SKM-1 treated with dmso at 0.1 percent for 144 hours (cell line): Measurements from ENCODE around the gene TLR4.

Experiments
- DNase-seq: peaks from one replicate; lab custom pipeline; 2025; ENCODE audit not compliant: unreplicated experiment; lab: John Stamatoyannopoulos, UW

TLR4 gene

GRCh38 chr9:117742131-117742530, 37.9 kb downstream of the TLR4 start:
- DNase-seq, result no peak

DNA sequence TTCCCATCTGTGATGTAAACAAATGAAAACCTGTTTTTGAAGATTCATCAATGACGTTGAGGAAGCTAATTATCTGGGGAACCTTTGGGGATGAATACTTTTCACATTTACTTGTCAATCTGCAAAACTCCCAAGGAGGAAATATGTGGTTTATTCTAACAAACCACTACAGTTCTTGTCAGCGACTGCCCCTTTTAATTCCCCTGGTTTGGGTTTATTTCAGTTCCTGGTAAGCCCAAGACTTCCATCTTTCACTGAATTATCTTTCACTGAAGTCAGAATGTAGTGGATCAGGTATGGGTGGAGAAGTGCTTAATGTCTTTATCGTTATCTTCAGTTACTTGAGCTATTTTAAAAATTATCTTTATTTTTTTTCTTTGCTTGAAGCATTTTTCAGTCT, 40.2 kb downstream of the TLR4 start:
- DNase-seq, result no peak

DNA sequence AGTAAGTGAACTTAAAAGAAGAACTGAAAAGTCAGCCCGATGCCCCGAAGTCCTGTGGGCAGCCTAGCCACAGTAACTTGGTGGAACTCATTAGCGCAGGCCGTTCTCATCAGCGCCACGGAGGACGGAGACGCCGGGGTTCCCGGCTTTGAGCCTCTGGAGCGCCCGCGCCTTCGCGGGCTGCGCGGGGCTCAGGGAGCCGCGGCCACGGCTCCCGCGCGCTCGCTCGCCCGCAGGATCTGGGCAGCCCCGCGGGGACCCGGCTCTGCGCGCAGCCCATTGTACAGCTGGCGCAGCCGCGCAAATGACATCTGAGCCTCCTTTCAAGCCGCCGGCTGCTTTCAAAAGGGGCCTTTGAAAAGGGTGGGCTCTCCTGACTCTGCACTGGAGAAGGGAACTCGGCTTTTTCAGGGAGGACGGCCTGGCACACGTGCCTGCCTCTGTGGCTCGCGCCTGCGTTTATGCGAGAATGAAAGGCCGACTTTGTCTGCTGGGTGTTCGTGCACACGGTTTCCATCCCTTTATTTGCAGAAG, 40.7 kb downstream of the TLR4 start:
- no peak for DNase-seq

GRCh38 chr9:117745598-117745997, 41.4 kb downstream of the TLR4 start:
- DNase-seq, result no peak

DNA sequence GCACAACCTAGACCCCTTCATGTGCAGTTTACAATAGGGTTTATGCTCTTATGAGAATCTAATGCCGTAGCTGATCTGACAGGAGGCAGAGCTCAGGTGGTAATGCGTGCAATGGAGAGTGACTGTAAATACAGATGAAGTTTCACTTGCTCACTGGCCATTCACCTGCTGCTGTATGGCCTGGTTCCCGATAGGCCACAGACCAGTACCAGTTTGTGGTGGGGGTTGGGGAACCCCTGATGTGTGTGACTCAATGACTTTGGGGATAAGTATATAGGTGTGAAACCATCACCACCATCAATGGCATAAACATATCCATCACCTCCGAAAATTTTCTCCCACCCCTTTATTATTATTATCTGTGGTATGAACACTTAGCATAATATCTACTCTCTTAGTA, 42.1 kb downstream of the TLR4 start:
- DNase-seq, result no peak

DNA sequence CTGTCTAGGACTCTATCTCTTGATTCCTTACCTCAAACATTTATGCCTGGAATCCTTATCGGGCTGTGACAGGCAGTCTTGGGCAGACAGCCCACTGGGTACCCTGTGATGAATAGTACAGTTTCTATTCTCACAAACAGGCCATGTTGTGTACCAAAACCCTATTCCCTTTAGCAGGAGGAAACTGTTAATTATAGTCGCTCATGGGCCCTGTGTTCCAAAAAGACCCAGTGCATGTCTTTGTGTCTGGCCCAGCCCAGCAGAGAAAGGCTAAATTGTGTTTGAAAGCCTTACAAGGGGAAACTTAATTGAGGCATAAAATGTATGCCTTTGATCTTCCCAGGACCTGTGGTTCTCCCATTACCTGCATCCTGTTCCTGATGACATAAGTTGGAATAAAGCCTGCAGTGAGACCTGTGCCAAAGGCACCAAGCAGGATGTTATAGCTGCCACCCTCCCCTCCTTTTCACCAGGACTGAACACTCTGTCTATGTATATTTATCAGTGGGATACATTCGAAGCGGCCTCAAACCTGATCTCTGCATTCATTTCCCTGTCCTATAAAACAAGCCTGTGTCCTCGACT, 43.3 kb downstream of the TLR4 start:
- no peak for DNase-seq

DNA sequence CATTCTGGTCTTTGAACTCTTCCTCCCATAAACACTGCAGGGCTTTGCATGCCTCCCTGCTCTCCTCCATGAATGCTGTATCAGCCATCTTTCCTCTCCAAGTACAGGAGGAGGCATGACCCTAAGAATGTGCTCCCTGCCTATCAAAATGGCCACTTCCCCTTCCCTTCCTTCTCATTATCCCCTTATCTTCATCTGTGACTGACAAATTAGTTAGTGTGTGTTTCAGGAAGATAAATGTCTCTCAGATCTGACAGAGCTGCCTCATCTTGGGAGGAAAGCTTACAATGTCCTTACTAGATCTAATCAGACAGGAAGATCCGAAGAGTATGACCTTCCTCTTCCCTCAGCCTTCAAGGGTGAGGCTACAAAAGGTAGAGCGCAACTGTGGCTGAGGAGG, 46.2 kb downstream of the TLR4 start:
- DNase-seq, result no peak

- no peak for DNase-seq
Observed at GRCh38 chr9:117752894-117753293, 48.7 kb downstream of the TLR4 start.

DNA sequence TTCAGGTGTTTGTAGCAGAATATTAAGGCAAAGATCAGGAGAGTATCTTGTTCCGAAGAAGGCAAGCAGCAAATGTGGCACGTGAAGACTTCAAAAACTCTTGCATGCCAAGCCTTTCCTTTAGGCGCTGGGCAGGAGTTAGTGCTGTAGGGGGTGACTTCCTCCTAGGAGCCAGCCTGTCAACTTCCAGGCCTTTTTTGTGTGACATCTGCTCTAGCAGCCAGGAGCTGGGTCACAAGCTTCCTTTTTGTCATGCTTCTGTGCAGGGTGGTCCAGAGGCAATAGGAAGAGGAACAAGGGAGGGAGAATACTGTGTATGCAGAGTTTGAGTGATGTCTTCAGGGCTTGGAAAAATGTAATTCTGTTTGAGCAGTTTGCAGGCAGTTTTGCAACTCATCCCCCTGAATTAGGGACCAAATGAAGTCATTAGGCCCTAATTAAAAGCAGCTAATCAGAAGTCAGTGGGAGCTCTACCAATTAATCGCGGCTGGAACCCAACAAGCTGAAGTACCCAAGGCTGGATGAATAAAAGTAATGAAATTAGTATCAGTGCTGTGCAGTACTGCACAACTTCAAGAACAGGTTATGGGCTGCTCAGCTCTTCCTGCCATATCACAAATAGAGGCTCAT, 53.5 kb downstream of the TLR4 start:
- no peak for DNase-seq

GRCh38 chr9:117763314-117763713, 59.1 kb downstream of the TLR4 start:
- no peak for DNase-seq

DNA sequence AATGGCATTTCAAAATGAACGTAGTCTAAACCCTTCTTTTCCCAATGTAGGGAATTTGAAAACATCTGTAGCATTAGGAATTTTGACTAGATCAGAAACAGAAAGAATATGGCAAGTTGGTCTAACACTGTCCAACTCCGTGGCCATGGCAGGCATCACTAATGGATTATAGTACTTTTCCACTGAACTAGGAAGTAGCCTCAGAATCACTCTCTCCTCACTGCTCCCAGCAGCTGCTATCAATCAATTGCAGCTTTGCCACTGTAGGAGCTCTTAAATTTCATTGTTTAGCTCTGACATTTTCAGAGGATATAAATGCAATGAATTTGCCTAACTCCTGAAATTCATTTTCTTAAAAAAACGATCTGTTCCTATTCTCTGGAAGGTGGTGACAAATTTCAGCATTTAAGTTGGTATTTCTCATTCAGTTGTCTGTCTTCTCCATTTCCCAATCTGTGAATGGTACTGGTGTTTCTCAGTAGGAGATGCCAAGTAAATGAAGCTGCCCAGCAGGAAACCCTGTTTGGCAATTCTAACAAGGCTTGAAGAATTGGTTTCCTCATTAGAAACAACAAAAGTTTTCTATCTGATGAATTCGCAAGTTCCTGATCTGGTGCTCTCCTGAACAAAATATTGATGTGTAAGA, 64.7 kb downstream of the TLR4 start:
- DNase-seq, result no peak

DNA sequence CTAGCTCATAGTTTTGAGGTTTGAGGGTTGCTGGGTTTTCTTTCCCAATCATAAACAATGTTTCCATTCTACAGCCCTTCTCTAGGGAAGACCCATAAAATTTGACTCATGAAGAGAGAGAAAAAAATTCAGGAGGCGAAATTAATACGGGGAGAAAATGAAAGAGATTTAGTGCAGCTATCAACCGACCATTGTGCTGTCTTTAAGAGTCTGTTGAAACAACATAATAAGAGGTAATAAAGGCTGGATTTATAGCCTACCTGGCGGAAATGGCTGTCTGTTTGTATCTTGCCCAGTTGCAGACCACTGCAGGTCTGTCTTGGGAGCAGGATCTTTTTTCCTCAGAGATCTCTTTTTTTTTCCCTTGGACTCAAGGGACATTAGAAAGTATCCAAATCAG, 66.9 kb downstream of the TLR4 start:
- no peak for DNase-seq

GRCh38 chr9:117772960-117773359, 68.8 kb downstream of the TLR4 start:
- no peak for DNase-seq
